NCI-H510A treated with DMSO at 0.1 percent for 48 hours (cell line): ENCODE measurements around the gene OFD1.

Source experiments
- DNase-seq: peaks from one replicate; lab custom pipeline; 2025; lab: John Stamatoyannopoulos, UW

The OFD1 gene

GRCh38 chrX:13793897-13794296, 59.3 kb downstream of the OFD1 start:
- DNase-seq, result no peak

GRCh38 chrX:13794417-13794816, 59.9 kb downstream of the OFD1 start:
- DNase-seq, result no peak

DNA sequence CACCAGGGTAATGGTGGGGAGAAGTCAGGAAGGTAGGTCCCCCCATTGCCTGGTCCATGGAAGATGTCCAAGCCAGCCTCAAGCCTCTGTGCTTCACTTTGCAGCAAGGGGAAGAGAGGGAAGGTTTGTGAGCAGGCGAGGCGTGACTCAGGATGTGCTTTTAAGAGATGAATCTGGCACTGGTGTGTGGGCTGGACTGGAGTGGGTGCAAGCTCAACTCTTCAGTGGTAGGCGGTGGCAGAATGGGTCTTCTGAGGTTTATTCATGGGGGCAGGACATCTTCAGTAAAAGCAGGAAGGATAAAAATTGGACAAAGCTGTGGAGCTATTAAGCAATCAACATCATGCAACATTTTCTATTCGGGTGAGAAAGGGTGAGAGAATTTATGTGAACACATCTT, 63.0 kb downstream of the OFD1 start:
- no peak for DNase-seq

GRCh38 chrX:13798184-13798583, 63.6 kb downstream of the OFD1 start:
- no peak for DNase-seq

GRCh38 chrX:13803116-13803515, 68.6 kb downstream of the OFD1 start:
- DNase-seq, result no peak

DNA sequence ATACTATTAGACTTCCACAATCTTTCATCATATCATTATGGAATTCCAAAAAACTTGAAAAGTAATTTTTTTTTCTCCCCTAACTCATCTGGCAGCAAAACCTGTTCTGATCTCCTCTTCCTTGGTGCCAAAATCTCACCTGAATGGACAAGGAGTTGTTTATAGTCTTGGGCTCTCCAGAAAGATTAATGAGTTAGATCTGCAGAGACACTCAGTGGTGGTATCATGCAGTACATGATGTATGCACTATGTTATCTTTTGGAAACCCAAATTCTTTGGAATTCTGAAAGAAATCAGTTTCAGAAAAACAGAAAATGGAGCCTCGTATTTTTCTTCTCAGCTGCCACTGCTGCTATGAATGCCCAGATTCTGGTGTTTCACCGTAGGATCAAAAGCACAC, 70.7 kb downstream of the OFD1 start:
- DNase-seq, result no peak

DNA sequence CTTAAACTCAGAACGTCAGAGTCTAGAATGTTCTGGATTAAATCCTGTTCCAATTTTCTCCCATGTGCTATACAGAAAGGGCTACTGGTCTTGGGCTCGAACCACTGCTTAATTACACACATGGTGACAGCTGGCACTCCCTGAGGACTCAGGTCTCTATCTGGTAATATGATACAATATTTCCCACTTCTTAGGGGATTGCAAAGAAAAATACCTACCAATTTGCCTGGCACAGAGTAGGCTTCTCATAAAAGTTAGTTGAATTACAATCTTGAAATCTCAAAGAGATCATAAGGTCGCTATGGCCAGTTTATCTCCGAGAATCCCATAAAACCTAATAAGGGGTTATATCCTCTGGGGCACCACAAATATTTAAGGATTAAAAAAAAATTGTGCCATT, 73.7 kb downstream of the OFD1 start:
- no peak for DNase-seq

DNA sequence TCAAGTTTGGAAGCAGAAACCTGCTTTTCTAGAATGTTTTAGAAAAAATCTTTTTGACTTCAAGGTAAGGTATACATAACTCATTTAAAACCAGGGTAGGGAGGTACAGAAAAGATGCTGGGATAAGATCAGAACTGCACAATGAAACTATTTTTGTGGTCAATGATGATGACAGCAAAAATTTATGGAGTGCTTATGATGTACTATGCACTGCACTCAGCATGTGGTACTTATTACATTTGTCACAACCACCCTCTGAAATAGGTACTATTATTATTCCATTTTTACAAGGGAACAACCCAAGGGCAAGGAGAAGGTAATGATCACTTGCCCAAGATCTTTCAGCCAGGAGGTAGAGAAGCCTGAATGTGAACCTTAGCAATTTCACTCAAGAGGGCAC, 74.3 kb downstream of the OFD1 start:
- no peak for DNase-seq

DNA sequence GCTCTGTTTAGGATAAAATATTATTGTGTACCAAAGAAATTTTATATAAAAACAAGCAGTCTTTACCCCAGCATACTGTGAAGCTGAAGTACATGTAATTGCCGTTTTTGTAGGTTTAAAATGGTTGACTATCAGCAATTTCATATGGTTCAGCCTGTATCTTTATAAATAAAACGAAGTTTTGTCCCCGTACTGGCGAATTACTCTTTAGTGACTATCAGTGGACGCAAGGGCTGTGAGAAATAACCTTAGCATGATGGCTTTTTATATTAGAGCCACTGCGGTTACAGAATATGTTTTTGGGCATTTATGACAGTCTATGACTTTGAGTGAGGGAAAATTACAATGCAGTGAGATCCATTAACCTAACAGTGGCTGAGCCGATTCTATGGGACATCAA, 81.1 kb downstream of the OFD1 start:
- no peak for DNase-seq

DNA sequence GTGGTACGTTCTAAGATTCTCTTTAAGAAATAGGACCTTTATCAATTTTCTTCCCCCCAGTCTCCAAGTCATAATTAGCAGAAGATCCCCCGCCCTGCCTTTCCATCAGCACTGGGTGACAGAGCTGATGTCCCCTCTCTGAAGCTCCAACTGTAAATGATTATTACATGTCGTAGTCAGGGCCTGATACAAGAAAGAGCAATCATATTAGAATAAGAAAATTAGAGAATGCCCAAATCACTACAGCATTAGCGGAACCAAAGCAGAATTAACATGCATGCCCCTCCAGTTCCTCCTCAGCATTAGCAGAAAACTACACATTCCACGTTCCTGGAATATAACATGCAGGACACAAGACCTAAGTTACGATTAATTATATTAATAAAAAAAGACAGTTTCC, 81.6 kb downstream of the OFD1 start:
- no peak for DNase-seq

DNA sequence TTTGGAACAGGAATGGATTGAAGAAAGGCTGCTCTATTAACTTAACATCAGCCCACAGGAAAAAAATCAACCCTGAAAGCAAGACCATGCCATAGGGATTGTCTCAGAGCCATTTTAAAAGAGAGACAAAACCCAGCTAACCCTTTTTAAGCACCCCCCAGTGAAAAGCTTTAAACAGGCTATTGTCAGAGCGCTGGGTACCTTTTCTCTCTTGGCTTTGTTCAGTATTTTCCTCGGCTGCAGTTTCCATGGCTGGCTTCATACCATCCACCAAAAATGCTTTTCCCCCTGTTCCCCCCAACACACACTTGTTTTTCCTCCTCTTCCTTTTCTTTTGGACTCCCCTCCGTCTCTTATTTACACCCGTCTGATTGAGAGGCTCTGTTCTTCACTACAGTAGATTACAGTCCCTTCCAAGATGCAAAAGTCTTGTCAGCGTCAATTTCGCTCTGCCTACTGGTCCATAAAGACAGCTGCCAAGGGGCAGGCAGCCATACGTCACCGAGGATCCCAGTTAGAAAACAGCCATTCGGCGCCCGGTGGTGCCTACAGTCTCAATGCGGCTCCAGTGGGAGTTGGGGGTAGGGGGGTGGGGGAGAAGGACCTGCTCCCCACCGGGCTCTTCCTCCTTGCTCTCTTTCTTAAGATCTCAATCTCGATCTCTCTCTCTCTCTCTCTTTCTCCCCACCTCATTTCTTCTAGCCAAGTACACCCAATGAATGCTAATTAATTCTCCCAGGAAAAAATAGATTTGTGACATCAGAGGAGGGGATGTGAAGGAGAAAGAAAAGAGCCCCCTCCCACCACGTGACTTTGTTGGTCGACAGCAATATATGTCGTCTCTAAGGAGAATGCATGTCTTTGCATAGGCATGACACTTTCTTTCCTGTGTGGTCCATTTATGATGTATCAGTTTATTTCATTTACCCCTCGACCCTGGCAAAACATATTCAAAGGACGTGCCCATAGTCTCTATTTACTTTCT, 82.4 kb downstream of the OFD1 start, which contains the start of gene GPM6B:
TSS of gene GPM6B (minus strand) at position 451 of the 985 bp plus-strand sequence. CDS start at position 262, 189 bp downstream.
- DNase-seq, result no peak
